Cardiac muscle cell (in vitro differentiated cells and primary cell): ENCODE data around the gene TLX2. TPM values are rescaled to one million over a fixed set of nuclear protein-coding genes. Genes with fewer than 3 reads are reported as not detected.
"Not testable (repeated sequence)": the region's sequence is repeated elsewhere in the genome, so short reads cannot be mapped to it uniquely, and the experiment has no call there.

Experiments
- DNase-seq, 2 donors: peaks; one replicate each; pipeline versions ENCODE4 v3.0.0 to v3.0.0-alpha.2; 2010 to 2017; ENCODE audit warnings: low read depth in 1 of 2, low spot score in 1 of 2
- H3K27ac ChIP-seq: fragments of 200-600 bp; sonication (generic); 2 replicates; pipeline ENCODE4 v1.5.1; 2016
- H3K27me3 ChIP-seq: fragments of 200-600 bp; sonication (generic); 2 replicates; pipeline ENCODE4 v1.6.0; 2016; ENCODE audit warnings: control low read depth
- H3K36me3 ChIP-seq: fragments of 200-600 bp; sonication (generic); 2 replicates; pipeline ENCODE4 v1.5.1; 2016; ENCODE audit warnings: control low read depth
- H3K4me1 ChIP-seq: fragments of 200-600 bp; sonication (generic); 2 replicates; pipeline ENCODE4 v1.8.1; 2017; ENCODE audit warnings: low read depth, mild to moderate bottlenecking, mixed run types
- H3K4me3 ChIP-seq: fragments of 200-600 bp; sonication (generic); 2 replicates; pipeline ENCODE4 v1.5.1; 2016; ENCODE audit warnings: mild to moderate bottlenecking
- H3K9me3 ChIP-seq: fragments of 200-600 bp; sonication (generic); 2 replicates; pipeline ENCODE4 v1.5.1; 2017; ENCODE audit warnings: low read depth, mild to moderate bottlenecking, control low read depth
- polyA plus RNA-seq: library from polyadenylated mRNA; unstranded; fragments of >200 nt; fragmentation: Nextera tagmentation; extraction: Ambion mirVana; gene quantifications from 2 replicates; pipeline ENCODE4 v1.2.1, GENCODE V29; 2016
- total RNA-seq: library from RNA; depleted of rRNA; stranded (reverse); fragments of >200 nt; gene quantifications from 2 replicates; pipeline ENCODE4 v1.2.3, GENCODE V29; 2016
- TF ChIP-seq, protein P1 (sequence below): IDR thresholded peaks from 2 replicates; pipeline ENCODE4 v1.5.1; 2012; ENCODE audit warnings: low read depth, mild to moderate bottlenecking, low read length

The TLX2 gene
- total and polyA plus RNA-seq, 2 experiments from 2014 or later = 0.06 TPM; not detected in 1

DNA sequence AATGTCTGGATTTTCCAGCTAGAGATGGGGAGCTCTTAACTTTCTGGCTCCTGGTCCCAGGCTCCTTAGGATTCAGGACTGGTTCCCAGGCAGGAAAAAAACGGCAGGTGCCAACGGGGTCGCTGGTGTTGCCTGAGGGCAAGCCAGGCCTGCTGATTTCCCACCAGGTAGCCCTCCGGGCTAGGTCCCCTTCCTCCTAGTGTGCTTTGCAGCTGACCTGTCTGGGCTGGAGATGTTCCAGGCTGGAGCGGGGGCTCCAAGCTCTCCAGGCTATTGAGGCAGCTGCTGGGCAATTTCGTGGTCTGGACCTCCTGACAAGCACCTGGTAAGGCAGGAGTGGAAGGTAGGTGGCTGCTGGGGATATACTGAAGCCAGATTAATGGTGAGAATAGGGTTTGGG lies 39.8 kb upstream of the TLX2 start:
- no peak overlapping the region for H3K4me3 ChIP-seq
- DNase-seq = no peak
- H3K9me3 ChIP-seq = no peaks in the 10 kb centered on the region
- no peak overlapping the region for H3K27ac ChIP-seq
- H3K4me1 ChIP-seq = peaks cover 12% of the 10 kb centered on the region
- no peaks in the 10 kb centered on the region for H3K27me3 ChIP-seq
- TF ChIP-seq, protein P1, sequence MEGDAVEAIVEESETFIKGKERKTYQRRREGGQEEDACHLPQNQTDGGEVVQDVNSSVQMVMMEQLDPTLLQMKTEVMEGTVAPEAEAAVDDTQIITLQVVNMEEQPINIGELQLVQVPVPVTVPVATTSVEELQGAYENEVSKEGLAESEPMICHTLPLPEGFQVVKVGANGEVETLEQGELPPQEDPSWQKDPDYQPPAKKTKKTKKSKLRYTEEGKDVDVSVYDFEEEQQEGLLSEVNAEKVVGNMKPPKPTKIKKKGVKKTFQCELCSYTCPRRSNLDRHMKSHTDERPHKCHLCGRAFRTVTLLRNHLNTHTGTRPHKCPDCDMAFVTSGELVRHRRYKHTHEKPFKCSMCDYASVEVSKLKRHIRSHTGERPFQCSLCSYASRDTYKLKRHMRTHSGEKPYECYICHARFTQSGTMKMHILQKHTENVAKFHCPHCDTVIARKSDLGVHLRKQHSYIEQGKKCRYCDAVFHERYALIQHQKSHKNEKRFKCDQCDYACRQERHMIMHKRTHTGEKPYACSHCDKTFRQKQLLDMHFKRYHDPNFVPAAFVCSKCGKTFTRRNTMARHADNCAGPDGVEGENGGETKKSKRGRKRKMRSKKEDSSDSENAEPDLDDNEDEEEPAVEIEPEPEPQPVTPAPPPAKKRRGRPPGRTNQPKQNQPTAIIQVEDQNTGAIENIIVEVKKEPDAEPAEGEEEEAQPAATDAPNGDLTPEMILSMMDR = no peak
- H3K36me3 ChIP-seq = peaks cover 10% of the 10 kb centered on the region

DNA sequence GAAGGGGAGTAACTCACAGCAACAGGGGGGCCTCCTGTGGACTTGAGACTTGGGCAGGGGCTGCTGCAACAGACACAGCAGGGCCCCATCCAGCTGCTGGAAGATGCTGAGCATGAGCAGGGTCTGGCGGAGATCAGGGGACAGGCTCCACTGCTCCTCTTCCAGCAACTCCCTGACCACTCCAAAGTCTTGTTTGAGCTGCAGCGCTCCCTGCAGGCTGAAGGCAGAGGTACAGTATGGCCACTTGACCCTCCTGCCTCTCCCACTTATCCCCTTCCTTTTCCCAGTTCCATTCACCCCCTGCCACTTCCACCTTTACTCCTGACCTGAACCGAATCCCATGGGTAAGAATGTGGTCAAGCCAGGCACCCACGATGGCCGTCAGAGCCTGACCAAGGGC lies 39.4 kb upstream of the TLX2 start:
- H3K4me1 ChIP-seq = peaks cover 12% of the 10 kb centered on the region
- peak in 1 of 2 donors; percentile 8 for DNase-seq
- peaks cover 10% of the 10 kb centered on the region for H3K36me3 ChIP-seq
- no peaks in the 10 kb centered on the region for H3K27me3 ChIP-seq
- no peak overlapping the region for H3K4me3 ChIP-seq
- TF ChIP-seq, protein P1 = peak; percentile 30
- H3K27ac ChIP-seq = no peak overlapping the region
- no peaks in the 10 kb centered on the region for H3K9me3 ChIP-seq

- H3K9me3 ChIP-seq = no peaks in the 10 kb centered on the region
- DNase-seq = no peak
- H3K27me3 ChIP-seq = no peaks in the 10 kb centered on the region
- peaks cover 7% of the 10 kb centered on the region for H3K4me1 ChIP-seq
- peak overlapping the region; percentile 90 for H3K4me3 ChIP-seq
- TF ChIP-seq, protein P1 = no peak
- no peak overlapping the region for H3K27ac ChIP-seq
- peaks cover 6% of the 10 kb centered on the region for H3K36me3 ChIP-seq
These were observed 32.8 kb upstream of the TLX2 start for GRCh38 chr2:74481431-74481830.

DNA sequence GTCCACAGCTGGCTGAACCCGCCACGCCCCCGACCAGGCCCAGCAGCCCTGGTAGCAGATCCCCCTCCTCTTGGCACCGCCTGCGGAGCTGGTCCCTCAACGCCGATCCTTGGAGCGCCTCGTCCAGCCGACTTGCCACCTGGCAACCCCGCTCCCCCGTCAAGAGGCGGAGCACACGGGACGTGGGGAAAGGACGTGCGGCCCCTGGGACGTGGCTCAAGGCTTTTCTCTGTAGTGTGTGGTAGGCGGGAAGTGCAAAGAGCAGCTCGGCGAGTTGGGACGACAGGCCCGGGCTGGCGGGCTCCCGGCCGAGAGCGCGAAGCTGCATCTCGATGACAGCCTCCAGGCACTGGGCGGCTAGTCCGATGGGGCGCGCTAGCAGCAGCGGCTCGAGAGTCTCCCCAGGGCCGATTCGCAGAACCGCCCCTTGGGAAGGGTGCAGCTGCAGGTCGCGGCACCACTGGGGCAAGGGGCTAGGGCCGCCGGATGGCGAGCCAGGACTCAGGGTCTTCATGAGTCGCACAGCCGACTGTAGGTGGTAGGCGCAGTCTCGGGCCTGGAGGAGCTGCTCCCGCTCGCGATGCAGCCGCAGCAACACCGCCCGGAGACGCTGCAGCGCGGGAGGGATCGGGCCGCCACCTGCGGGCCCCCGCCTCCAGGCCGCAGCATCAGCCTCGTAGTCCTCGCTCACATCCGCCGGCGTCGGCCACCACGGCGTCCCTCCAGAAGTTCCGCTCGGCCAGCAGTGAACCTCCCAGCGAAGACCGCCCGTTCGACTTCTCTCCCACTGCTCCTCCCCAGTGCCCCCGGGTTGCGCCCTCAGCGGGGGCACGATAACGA lies 32.1 kb upstream of the TLX2 start:
- DNase-seq = peak; percentile 37 to 75
- Histone ChIP-seq H3K27me3 (no peaks in the 10 kb centered on the region), H3K36me3 (peaks cover 6% of the 10 kb centered on the region), H3K4me1 (peaks cover 7% of the 10 kb centered on the region), H3K9me3 (no peaks in the 10 kb centered on the region), H3K27ac (peak overlapping the region; percentile 81), H3K4me3 (peak overlapping the region; percentile 90)
- TF ChIP-seq, protein P1 = no peak

- Histone ChIP-seq H3K27ac (peak within 1 kb of the TSS; percentile 81), H3K9me3 (no peaks in the 10 kb centered on the region), H3K4me3 (peak within 1 kb of the TSS; percentile 90), H3K4me1 (peaks cover 7% of the 10 kb centered on the region), H3K36me3 (peaks cover 2% of the 10 kb centered on the region), H3K27me3 (no peaks in the 10 kb centered on the region)
- DNase-seq = peak; percentile 97
- TF ChIP-seq, protein P1 = peak; percentile 93
These were observed 31.2 kb upstream of the TLX2 start, which contains the start of the genes CCDC142 and TTC31 for GRCh38 chr2:74482801-74483674. Gene CCDC142 (minus strand): TSS chr2:74482998. CDS start chr2:74482837, 161 bp downstream. Gene TTC31 (plus strand): TSS chr2:74483081. CDS start chr2:74483096, 15 bp downstream.

- not testable (repeated sequence) for H3K4me1 ChIP-seq, DNase-seq, H3K27me3 ChIP-seq, H3K9me3 ChIP-seq, H3K36me3 ChIP-seq, H3K27ac ChIP-seq
- peak overlapping the region; percentile 90 for H3K4me3 ChIP-seq
These were observed 30.5 kb upstream of the TLX2 start for GRCh38 chr2:74483675-74484164.
